Neural crest cell (in vitro differentiated cells): ENCODE measurements around the gene COLEC12. TPM values are rescaled to one million over a fixed set of nuclear protein-coding genes. Genes with fewer than 3 reads are reported as not detected.

Source experiments
- DNase-seq: peaks from one replicate; pipeline ENCODE4 v3.0.0; 2021; ENCODE audit warnings: low read depth, mixed read lengths, low spot score
- H3K27ac Mint-ChIP-seq: one replicate; pipeline ENCODE4 v1.8.0; 2021; ENCODE audit warnings: mild to moderate bottlenecking, mixed read lengths; ENCODE audit not compliant: unreplicated experiment
- H3K27me3 Mint-ChIP-seq: 2 replicates; pipeline ENCODE4 v1.8.0; 2021; ENCODE audit warnings: low read depth, mild to moderate bottlenecking, mixed read lengths
- H3K36me3 Mint-ChIP-seq: 2 replicates; pipeline ENCODE4 v1.8.0; 2021; ENCODE audit warnings: low read depth, mild to moderate bottlenecking, mixed read lengths
- H3K4me1 Mint-ChIP-seq: 2 replicates; pipeline ENCODE4 v1.8.0; 2021; ENCODE audit warnings: mixed read lengths
- H3K4me3 Mint-ChIP-seq: one replicate; pipeline ENCODE4 v1.8.0; 2021; ENCODE audit warnings: mild to moderate bottlenecking, mixed read lengths
- H3K9me3 Mint-ChIP-seq: 2 replicates; pipeline ENCODE4 v1.8.0; 2021; ENCODE audit warnings: mixed read lengths
- CTCF ChIP-seq: fragments of 200-600 bp; sonication (generic); conservative IDR thresholded peaks from 2 replicates; pipeline ENCODE4 v1.5.0; 2021; ENCODE audit warnings: antibody characterized with exemption, mild to moderate bottlenecking
- total RNA-seq: library from RNA; stranded (reverse); gene quantifications from 2 replicates; pipeline ENCODE4 v1.2.1, GENCODE V29; 2021

Gene COLEC12
- total RNA-seq, 1 donor from 2014 or later = 1.7 TPM

GRCh38 chr18:497688-498087 lies 2.8 kb downstream of the COLEC12 start:
- TF ChIP-seq CTCF = no peak
- Mint-ChIP-seq H3K9me3 (no peaks in the 10 kb centered on the region), H3K4me3 (peak overlapping the region; percentile 36), H3K36me3 (no peaks in the 10 kb centered on the region), H3K27me3 (peaks cover 60% of the 10 kb centered on the region), H3K27ac (no peak overlapping the region), H3K4me1 (peaks cover 16% of the 10 kb centered on the region)
- no peak for DNase-seq

- Mint-ChIP-seq H3K4me1 (peaks cover 9% of the 10 kb centered on the region), H3K9me3 (no peaks in the 10 kb centered on the region), H3K27me3 (peaks cover 39% of the 10 kb centered on the region), H3K4me3 (no peak overlapping the region), H3K27ac (no peak overlapping the region), H3K36me3 (no peaks in the 10 kb centered on the region)
- no peak for TF ChIP-seq CTCF
- DNase-seq = no peak
These were observed 5.0 kb downstream of the COLEC12 start for GRCh38 chr18:495452-495851.

- no peak for TF ChIP-seq CTCF
- no peak for DNase-seq
- Mint-ChIP-seq H3K9me3 (no peaks in the 10 kb centered on the region), H3K36me3 (no peaks in the 10 kb centered on the region), H3K27me3 (peaks cover 37% of the 10 kb centered on the region), H3K4me3 (no peak overlapping the region), H3K4me1 (peaks cover 9% of the 10 kb centered on the region), H3K27ac (no peak overlapping the region)
These were observed 5.5 kb downstream of the COLEC12 start for GRCh38 chr18:495017-495416.

GRCh38 chr18:493986-494983 lies 6.2 kb downstream of the COLEC12 start:
- DNase-seq = no peak
- Mint-ChIP-seq H3K27ac (no peak overlapping the region), H3K4me1 (peaks cover 2% of the 10 kb centered on the region), H3K36me3 (no peaks in the 10 kb centered on the region), H3K4me3 (no peak overlapping the region), H3K9me3 (no peaks in the 10 kb centered on the region), H3K27me3 (peaks cover 30% of the 10 kb centered on the region)
- TF ChIP-seq CTCF = no peak

- DNase-seq = no peak
- TF ChIP-seq CTCF = no peak
- H3K27ac Mint-ChIP-seq = no peak overlapping the region
- H3K27me3 Mint-ChIP-seq = peaks cover 12% of the 10 kb centered on the region
- H3K4me1 Mint-ChIP-seq = peaks cover 5% of the 10 kb centered on the region
- H3K9me3 Mint-ChIP-seq = no peaks in the 10 kb centered on the region
- H3K36me3 Mint-ChIP-seq = no peaks in the 10 kb centered on the region
- H3K4me3 Mint-ChIP-seq = no peak overlapping the region
These were observed 8.1 kb downstream of the COLEC12 start for GRCh38 chr18:492451-492850.
